SK-N-SH treated with all-trans-retinoic acid at 6 μM for 48 hours (cell line): ENCODE results near the gene SEC31B.

Source experiments
- ATAC-seq: fragments of 200-7000 bp; cut with Tn5 transposase; 3 replicates; pipeline ENCODE4 v1.9.1; 2020; ENCODE audit warnings: mild to moderate bottlenecking, moderate library complexity
- ARNTL ChIP-seq: fragments of 450-650 bp; formaldehyde crosslinking; IDR thresholded peaks from 2 replicates; pipeline ENCODE4 v1.5.0; 2020; ENCODE audit warnings: low read depth, mild to moderate bottlenecking, moderate library complexity, borderline replicate concordance
- CREB5 ChIP-seq: fragments of 250-450 bp; sonication (Bioruptor Pico); IDR thresholded peaks from 2 replicates; pipeline ENCODE4 v1.5.1; 2020; ENCODE audit warnings: low read depth, mild to moderate bottlenecking, moderate library complexity
- CSDC2 ChIP-seq: fragments of 250-450 bp; sonication (Bioruptor Pico); IDR thresholded peaks from 2 replicates; pipeline ENCODE4 v1.5.0; 2020; ENCODE audit warnings: mild to moderate bottlenecking, moderate library complexity
- ESRRG ChIP-seq: fragments of 250-450 bp; sonication (Bioruptor Pico); IDR thresholded peaks from 2 replicates; pipeline ENCODE4 v1.6.1; 2021; ENCODE audit warnings: mild to moderate bottlenecking
- GLIS3 ChIP-seq: fragments of 250-450 bp; sonication (Bioruptor Pico); IDR thresholded peaks from 2 replicates; pipeline ENCODE4 v1.5.0; 2020; ENCODE audit warnings: mild to moderate bottlenecking, moderate library complexity
- ISL1 ChIP-seq: fragments of 250-450 bp; sonication (Bioruptor Pico); IDR thresholded peaks from 2 replicates; pipeline ENCODE4 v2.1.2; 2022; ENCODE audit warnings: mild to moderate bottlenecking, moderate library complexity
- OSR1 ChIP-seq: fragments of 250-450 bp; sonication (Bioruptor Pico); IDR thresholded peaks from 2 replicates; pipeline ENCODE4 v1.8.0; 2022; ENCODE audit warnings: moderate library complexity, mild to moderate bottlenecking, inconsistent platforms
- PPARA ChIP-seq: fragments of 250-450 bp; sonication (Bioruptor Pico); IDR thresholded peaks from 2 replicates; pipeline ENCODE4 v1.5.0; 2020; ENCODE audit warnings: mild to moderate bottlenecking, borderline replicate concordance
- RARB ChIP-seq: fragments of 250-450 bp; sonication (Bioruptor Pico); IDR thresholded peaks from 2 replicates; pipeline ENCODE4 v1.8.0; 2021; ENCODE audit warnings: mild to moderate bottlenecking, moderate library complexity
- SNAI2 ChIP-seq: fragments of 250-450 bp; sonication (Bioruptor Pico); IDR thresholded peaks from 2 replicates; pipeline ENCODE4 v1.5.0; 2020; ENCODE audit warnings: mild to moderate bottlenecking, moderate library complexity
- TCF4 ChIP-seq: fragments of 250-450 bp; sonication (Bioruptor Pico); IDR thresholded peaks from 2 replicates; pipeline ENCODE4 v1.8.0; 2021; ENCODE audit warnings: mild to moderate bottlenecking, moderate library complexity, borderline replicate concordance
- TOX ChIP-seq: fragments of 250-450 bp; sonication (Bioruptor Pico); IDR thresholded peaks from 2 replicates; pipeline ENCODE4 v1.8.0; 2021; ENCODE audit warnings: mild to moderate bottlenecking, moderate library complexity, borderline replicate concordance
- TSHZ2 ChIP-seq: fragments of 250-450 bp; sonication (Bioruptor Pico); IDR thresholded peaks from 2 replicates; pipeline ENCODE4 v1.5.0; 2020; ENCODE audit warnings: mild to moderate bottlenecking, moderate library complexity
- ZC3H10 ChIP-seq: fragments of 250-450 bp; sonication (Bioruptor Pico); IDR thresholded peaks from 2 replicates; pipeline ENCODE4 v1.5.1; 2021; ENCODE audit warnings: mild to moderate bottlenecking, moderate library complexity
- ZFP3 ChIP-seq: fragments of 250-450 bp; sonication (Bioruptor Pico); IDR thresholded peaks from 2 replicates; pipeline ENCODE4 v1.5.0; 2020; ENCODE audit warnings: mild to moderate bottlenecking, moderate library complexity
- ZFP30 ChIP-seq: fragments of 450-650 bp; formaldehyde crosslinking; IDR thresholded peaks from 2 replicates; pipeline ENCODE4 v1.5.0; 2022; ENCODE audit warnings: mild to moderate bottlenecking, moderate library complexity
- ZNF565 ChIP-seq: fragments of 450-650 bp; formaldehyde crosslinking; conservative IDR thresholded peaks from 2 replicates; pipeline ENCODE4 v1.5.0; 2020; ENCODE audit warnings: low read depth, mild to moderate bottlenecking, moderate library complexity
- ZNF70 ChIP-seq: fragments of 450-650 bp; formaldehyde crosslinking; IDR thresholded peaks from 2 replicates; pipeline ENCODE4 v1.5.0; 2020; ENCODE audit warnings: mild to moderate bottlenecking, moderate library complexity
- ZNF8 ChIP-seq: fragments of 450-650 bp; formaldehyde crosslinking; IDR thresholded peaks from 2 replicates; pipeline ENCODE4 v1.5.0; 2020; ENCODE audit warnings: mild to moderate bottlenecking, moderate library complexity
- TF ChIP-seq, protein P1 (sequence below): fragments of 250-450 bp; sonication (Bioruptor Pico); IDR thresholded peaks from 2 replicates; pipeline ENCODE4 v1.8.0; 2020; ENCODE audit warnings: mild to moderate bottlenecking, moderate library complexity, borderline replicate concordance
- TF ChIP-seq, protein P2 (sequence below): fragments of 250-450 bp; sonication (Bioruptor Pico); IDR thresholded peaks from 2 replicates; pipeline ENCODE4 v1.5.1; 2021; ENCODE audit warnings: mild to moderate bottlenecking, moderate library complexity

SEC31B gene

DNA sequence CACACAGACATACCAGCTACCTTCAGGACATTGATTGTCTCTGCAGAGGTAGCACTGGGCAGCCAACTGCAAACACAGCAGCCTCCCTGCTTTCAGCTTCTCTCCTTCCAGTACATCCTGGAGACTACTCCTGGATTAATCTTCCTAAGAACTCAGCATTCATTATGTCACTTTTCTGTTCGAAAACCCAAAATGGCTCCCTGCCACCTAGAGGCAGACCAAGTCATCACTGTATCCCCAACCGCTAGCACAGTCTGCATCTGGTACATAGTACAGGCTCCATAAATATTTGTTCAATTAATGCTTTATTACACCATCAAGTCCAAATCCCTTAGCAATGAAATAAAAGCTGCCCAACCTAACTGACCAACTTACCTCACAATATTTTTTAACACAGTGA, 5.0 kb upstream of the SEC31B start:
- TF ChIP-seq ISL1 (CRISPR knock-in tag) (no peak), SNAI2 (CRISPR knock-in tag) (no peak), PPARA (CRISPR knock-in tag) (no peak), RARB (CRISPR knock-in tag) (no peak), TCF4 (CRISPR knock-in tag) (no peak), CSDC2 (no peak)
- TF ChIP-seq, all 23 proteins: peak for 0
- ATAC-seq, result no peak

DNA sequence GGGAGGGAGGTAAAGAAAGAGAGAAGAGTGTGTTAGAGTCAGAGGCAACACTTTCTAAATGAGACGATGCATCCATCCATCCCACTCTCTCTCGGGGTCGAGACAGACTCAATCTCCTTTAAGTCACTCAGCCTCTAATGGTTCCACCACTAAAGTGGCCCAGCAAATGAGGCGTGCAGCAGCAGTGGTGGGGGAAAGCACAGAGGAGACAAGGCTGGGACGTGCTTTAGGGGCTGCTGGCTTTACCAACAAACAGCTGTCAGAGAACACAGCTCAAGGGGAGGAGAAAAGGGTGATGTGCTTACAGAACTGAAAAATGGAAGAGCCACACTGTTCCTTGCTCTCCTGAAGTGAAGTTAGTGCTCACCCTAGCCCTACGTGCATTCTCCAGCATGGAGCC, 4.5 kb upstream of the SEC31B start:
- ATAC-seq, result no peak
- no peak for TF ChIP-seq CSDC2
- TF ChIP-seq CREB5 (CRISPR knock-in tag), result no peak
- TF ChIP-seq RARB (CRISPR knock-in tag), result no peak
- TF ChIP-seq ARNTL (CRISPR knock-in tag), result no peak
- TF ChIP-seq TCF4 (CRISPR knock-in tag), result no peak
- TF ChIP-seq TOX (CRISPR knock-in tag), result no peak

- no peak for TF ChIP-seq SNAI2 (CRISPR knock-in tag)
- TF ChIP-seq CREB5 (CRISPR knock-in tag), result no peak
- TF ChIP-seq ZNF70 (CRISPR knock-in tag), result no peak
- TF ChIP-seq PPARA (CRISPR knock-in tag), result no peak
- TF ChIP-seq ESRRG, result no peak
- no peak for TF ChIP-seq ZFP30 (CRISPR knock-in tag)
- TF ChIP-seq TOX (CRISPR knock-in tag), result no peak
- no peak for TF ChIP-seq ARNTL (CRISPR knock-in tag)
- no peak for TF ChIP-seq GLIS3 (CRISPR knock-in tag)
- TF ChIP-seq ISL1 (CRISPR knock-in tag), result no peak
- no peak for TF ChIP-seq OSR1 (CRISPR knock-in tag)
- TF ChIP-seq, protein P1, sequence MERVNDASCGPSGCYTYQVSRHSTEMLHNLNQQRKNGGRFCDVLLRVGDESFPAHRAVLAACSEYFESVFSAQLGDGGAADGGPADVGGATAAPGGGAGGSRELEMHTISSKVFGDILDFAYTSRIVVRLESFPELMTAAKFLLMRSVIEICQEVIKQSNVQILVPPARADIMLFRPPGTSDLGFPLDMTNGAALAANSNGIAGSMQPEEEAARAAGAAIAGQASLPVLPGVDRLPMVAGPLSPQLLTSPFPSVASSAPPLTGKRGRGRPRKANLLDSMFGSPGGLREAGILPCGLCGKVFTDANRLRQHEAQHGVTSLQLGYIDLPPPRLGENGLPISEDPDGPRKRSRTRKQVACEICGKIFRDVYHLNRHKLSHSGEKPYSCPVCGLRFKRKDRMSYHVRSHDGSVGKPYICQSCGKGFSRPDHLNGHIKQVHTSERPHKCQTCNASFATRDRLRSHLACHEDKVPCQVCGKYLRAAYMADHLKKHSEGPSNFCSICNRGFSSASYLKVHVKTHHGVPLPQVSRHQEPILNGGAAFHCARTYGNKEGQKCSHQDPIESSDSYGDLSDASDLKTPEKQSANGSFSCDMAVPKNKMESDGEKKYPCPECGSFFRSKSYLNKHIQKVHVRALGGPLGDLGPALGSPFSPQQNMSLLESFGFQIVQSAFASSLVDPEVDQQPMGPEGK, result no peak
- TF ChIP-seq TSHZ2, result no peak
- no peak for TF ChIP-seq ZNF8 (CRISPR knock-in tag)
- TF ChIP-seq ZNF565 (CRISPR knock-in tag), result no peak
- no peak for TF ChIP-seq RARB (CRISPR knock-in tag)
- TF ChIP-seq ZC3H10, result no peak
- TF ChIP-seq, all 23 proteins: peak for 0
- ATAC-seq, result no peak
Observed at GRCh38 chr10:100522945-100523344, 3.3 kb upstream of the SEC31B start.

GRCh38 chr10:100522107-100522801, 2.6 kb upstream of the SEC31B start:
- no peak for ATAC-seq
- TF ChIP-seq GLIS3 (CRISPR knock-in tag) (no peak), ESRRG (no peak), SNAI2 (CRISPR knock-in tag) (no peak), PPARA (CRISPR knock-in tag) (no peak), TSHZ2 (no peak), ZNF70 (CRISPR knock-in tag) (no peak), RARB (CRISPR knock-in tag) (no peak), ZC3H10 (no peak), ZFP3 (no peak), TCF4 (CRISPR knock-in tag) (no peak), TOX (CRISPR knock-in tag) (no peak), CSDC2 (no peak), CREB5 (CRISPR knock-in tag) (no peak)
- TF ChIP-seq, protein P2, sequence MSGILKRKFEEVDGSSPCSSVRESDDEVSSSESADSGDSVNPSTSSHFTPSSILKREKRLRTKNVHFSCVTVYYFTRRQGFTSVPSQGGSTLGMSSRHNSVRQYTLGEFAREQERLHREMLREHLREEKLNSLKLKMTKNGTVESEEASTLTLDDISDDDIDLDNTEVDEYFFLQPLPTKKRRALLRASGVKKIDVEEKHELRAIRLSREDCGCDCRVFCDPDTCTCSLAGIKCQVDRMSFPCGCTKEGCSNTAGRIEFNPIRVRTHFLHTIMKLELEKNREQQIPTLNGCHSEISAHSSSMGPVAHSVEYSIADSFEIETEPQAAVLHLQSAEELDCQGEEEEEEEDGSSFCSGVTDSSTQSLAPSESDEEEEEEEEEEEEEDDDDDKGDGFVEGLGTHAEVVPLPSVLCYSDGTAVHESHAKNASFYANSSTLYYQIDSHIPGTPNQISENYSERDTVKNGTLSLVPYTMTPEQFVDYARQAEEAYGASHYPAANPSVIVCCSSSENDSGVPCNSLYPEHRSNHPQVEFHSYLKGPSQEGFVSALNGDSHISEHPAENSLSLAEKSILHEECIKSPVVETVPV (CRISPR knock-in tag), result no peak
